H9 (cell line): ENCODE measurements around the gene ZFAND3. TPM values are rescaled to one million over a fixed set of nuclear protein-coding genes. Genes with fewer than 3 reads are reported as not detected.

Experiments
- DNase-seq: peaks from one replicate; pipeline ENCODE4 v3.0.0-alpha.2; 2017
- H2AFZ ChIP-seq: one replicate; pipeline ENCODE4 v1.6.1; 2013; ENCODE audit warnings: mild to moderate bottlenecking, low read length, control low read depth, moderate library complexity
- H2AK5ac ChIP-seq: 2 replicates; pipeline ENCODE4 v1.6.1; 2013; ENCODE audit warnings: low read length, control low read depth, mixed read lengths; ENCODE audit not compliant: insufficient read length
- H2BK120ac ChIP-seq: one replicate; pipeline ENCODE4 v1.6.1; 2013; ENCODE audit warnings: low read depth, mild to moderate bottlenecking, low read length, control low read depth, inconsistent platforms; ENCODE audit not compliant: poor library complexity, severe bottlenecking
- H2BK12ac ChIP-seq: 2 replicates; pipeline ENCODE4 v1.6.1; 2013; ENCODE audit warnings: low read length, control low read depth, mixed read lengths, low read depth; ENCODE audit not compliant: insufficient read length
- H2BK15ac ChIP-seq: 2 replicates; pipeline ENCODE4 v1.6.1; 2013; ENCODE audit warnings: low read depth, low read length, control low read depth
- H2BK20ac ChIP-seq: one replicate; pipeline ENCODE4 v1.6.1; 2013; ENCODE audit warnings: low read depth, mild to moderate bottlenecking, low read length, control low read depth, inconsistent platforms; ENCODE audit not compliant: poor library complexity, severe bottlenecking
- H2BK5ac ChIP-seq: 2 replicates; pipeline ENCODE4 v1.6.1; 2013; ENCODE audit warnings: low read length, control low read depth, mixed read lengths; ENCODE audit not compliant: insufficient read length
- H3K14ac ChIP-seq: 2 replicates; pipeline ENCODE4 v1.6.1; 2013; ENCODE audit warnings: low read length, control low read depth; ENCODE audit not compliant: insufficient read depth
- H3K18ac ChIP-seq: 2 replicates; pipeline ENCODE4 v1.6.1; 2013; ENCODE audit warnings: low read depth, mild to moderate bottlenecking, mixed read lengths, low read length, control low read depth; ENCODE audit not compliant: insufficient read length
- H3K23ac ChIP-seq: 2 replicates; pipeline ENCODE4 v1.6.1; 2013; ENCODE audit warnings: low read length, control low read depth, mixed read lengths, low read depth; ENCODE audit not compliant: insufficient read length
- H3K23me2 ChIP-seq: 2 replicates; pipeline ENCODE4 v1.6.1; 2013; ENCODE audit warnings: low read depth, mild to moderate bottlenecking, mixed read lengths, low read length, control low read depth; ENCODE audit not compliant: insufficient read length, poor library complexity, severe bottlenecking
- H3K27ac ChIP-seq: 2 replicates; pipeline ENCODE4 v1.5.1; 2013; ENCODE audit warnings: low read length, control low read depth, mixed read lengths, low read depth; ENCODE audit not compliant: insufficient read length
- H3K27me3 ChIP-seq: 2 replicates; pipeline ENCODE4 v1.6.1; 2013; ENCODE audit warnings: low read length, control low read depth, inconsistent platforms; ENCODE audit not compliant: insufficient read depth
- H3K4ac ChIP-seq: 2 replicates; pipeline ENCODE4 v1.6.1; 2013; ENCODE audit warnings: low read depth, mild to moderate bottlenecking, control low read depth, inconsistent platforms, low read length, moderate library complexity
- H3K4me1 ChIP-seq: 2 replicates; pipeline ENCODE4 v1.6.1; 2013; ENCODE audit warnings: low read length, control low read depth, inconsistent platforms; ENCODE audit not compliant: insufficient read depth
- H3K4me2 ChIP-seq: 2 replicates; pipeline ENCODE4 v1.6.1; 2013; ENCODE audit warnings: low read length, control low read depth, mixed read lengths; ENCODE audit not compliant: insufficient read length, insufficient read depth
- H3K56ac ChIP-seq: 2 replicates; pipeline ENCODE4 v1.6.1; 2013; ENCODE audit warnings: low read depth, mild to moderate bottlenecking, mixed read lengths, low read length, control low read depth; ENCODE audit not compliant: insufficient read length
- H3K79me1 ChIP-seq: 2 replicates; pipeline ENCODE4 v1.6.1; 2013; ENCODE audit warnings: low read depth, mild to moderate bottlenecking, moderate library complexity, low read length, control low read depth, inconsistent platforms; ENCODE audit not compliant: insufficient read depth, poor library complexity, severe bottlenecking
- H3K79me2 ChIP-seq: 2 replicates; pipeline ENCODE4 v1.6.1; 2013; ENCODE audit warnings: low read length, control low read depth, inconsistent platforms; ENCODE audit not compliant: insufficient read depth
- H3K9ac ChIP-seq: 2 replicates; pipeline ENCODE4 v1.6.1; 2013; ENCODE audit warnings: low read length, control low read depth, mixed read lengths; ENCODE audit not compliant: insufficient read length; ENCODE audit errors: extremely low read depth
- H3K9me3 ChIP-seq: one replicate; pipeline ENCODE4 v1.6.1; 2013; ENCODE audit warnings: low read depth, low read length, inconsistent platforms; ENCODE audit not compliant: control insufficient read depth
- H3T11ph ChIP-seq: one replicate; pipeline ENCODE4 v1.6.1; 2013; ENCODE audit warnings: mild to moderate bottlenecking, low read length, control low read depth, inconsistent platforms
- H4K20me1 ChIP-seq: one replicate; pipeline ENCODE4 v1.6.1; 2013; ENCODE audit not compliant: control insufficient read depth, insufficient read length, insufficient read depth
- H4K5ac ChIP-seq: 2 replicates; pipeline ENCODE4 v1.6.1; 2013; ENCODE audit warnings: low read depth, mild to moderate bottlenecking, mixed read lengths, low read length, control low read depth; ENCODE audit not compliant: insufficient read length
- H4K8ac ChIP-seq: replicated peaks from 2 replicates; pipeline ENCODE4 v1.6.1; 2013; ENCODE audit warnings: low read length, control low read depth, mixed read lengths, low read depth; ENCODE audit not compliant: insufficient read length
- H4K91ac ChIP-seq: 2 replicates; pipeline ENCODE4 v1.6.1; 2013; ENCODE audit warnings: low read depth, mild to moderate bottlenecking, moderate library complexity, mixed read lengths, low read length, control low read depth; ENCODE audit not compliant: insufficient read length
- H3K27ac Mint-ChIP-seq, 3 experiments: 2 replicates in 2 of 3; 3 replicates in 1 of 3; pipeline ENCODE4 v1.8.0; 2020 to 2021; ENCODE audit warnings: mixed read lengths in 3 of 3, mild to moderate bottlenecking in 1 of 3, moderate library complexity in 1 of 3
- H3K27me3 Mint-ChIP-seq: 2 replicates; pipeline ENCODE4 v1.8.0; 2021; ENCODE audit warnings: low read depth, mild to moderate bottlenecking, moderate library complexity, mixed read lengths
- H3K36me3 Mint-ChIP-seq, 3 experiments: 2 replicates in 2 of 3; 3 replicates in 1 of 3; pipeline ENCODE4 v1.8.0; 2020 to 2021; ENCODE audit warnings: low read depth in 3 of 3, mixed read lengths in 3 of 3; ENCODE audit not compliant: insufficient read depth in 1 of 3
- H3K4me1 Mint-ChIP-seq, 2 experiments: 2 replicates each; pipeline ENCODE4 v1.8.0; 2020; ENCODE audit warnings: mixed read lengths in 2 of 2
- H3K4me3 Mint-ChIP-seq, 2 experiments: 2 replicates in 1 of 2; 3 replicates in 1 of 2; pipeline ENCODE4 v1.8.0; 2020 to 2021; ENCODE audit warnings: mild to moderate bottlenecking in 2 of 2, mixed read lengths in 2 of 2, moderate library complexity in 1 of 2
- H3K9me3 Mint-ChIP-seq, 2 experiments: 2 replicates in 1 of 2; 3 replicates in 1 of 2; pipeline ENCODE4 v1.8.0; 2020; ENCODE audit warnings: mild to moderate bottlenecking in 2 of 2, mixed read lengths in 2 of 2, moderate library complexity in 1 of 2
- CTCF ChIP-seq: fragments of 200-600 bp; sonication (generic); conservative IDR thresholded peaks from 3 replicates; pipeline ENCODE4 v1.8.0; 2021; ENCODE audit warnings: antibody characterized with exemption, mild to moderate bottlenecking
- WGBS: extraction: QIAGEN DNeasy Blood & Tissue Kit; methylation state at CpG from one replicate; pipeline ENCODE4 v1.1.7; 2013; ENCODE audit warnings: missing lambda C conversion rate, low lambda C conversion rate, mixed read lengths; ENCODE audit not compliant: insufficient read length; ENCODE audit errors: extremely low coverage; 5-methylcytosine and 5-hydroxymethylcytosine counted together
- total RNA-seq: library from RNA; stranded (reverse); gene quantifications from 2 replicates; pipeline ENCODE4 v1.2.1, GENCODE V29; 2021

The ZFAND3 gene
- total RNA-seq, 1 experiment from 2014 or later, result 57.7 TPM

- Histone ChIP-seq H3K27me3 (no peaks in the 10 kb centered on the region), H3K4ac (no peak overlapping the region), H3K23ac (no peak overlapping the region), H3K9me3 (no peaks in the 10 kb centered on the region), H3K14ac (no peak overlapping the region), H3K4me1 (no peaks in the 10 kb centered on the region), H2AK5ac (no peak overlapping the region), H3K18ac (no peak overlapping the region), H3K56ac (no peak overlapping the region), H4K20me1 (no peaks in the 10 kb centered on the region), H3K79me1 (no peaks in the 10 kb centered on the region), H2AFZ (no peak overlapping the region), H2BK15ac (no peak overlapping the region), H3K79me2 (no peaks in the 10 kb centered on the region), H4K91ac (no peak overlapping the region), H2BK20ac (no peak overlapping the region), H2BK120ac (no peak overlapping the region), H3T11ph (no peak overlapping the region), H4K8ac (no peak overlapping the region), H3K9ac (no peak overlapping the region), H3K27ac (no peak overlapping the region), H2BK12ac (no peak overlapping the region), H4K5ac (no peak overlapping the region), H3K4me2 (no peak overlapping the region), H3K23me2 (no peaks in the 10 kb centered on the region), H2BK5ac (no peak overlapping the region)
- no peak for TF ChIP-seq CTCF
- H3K36me3 Mint-ChIP-seq, result no peaks in the 10 kb centered on the region; a peak in 1 of 7 replicates
- no peak overlapping the region; a peak in 1 of 7 replicates for H3K27ac Mint-ChIP-seq
- no peaks in the 10 kb centered on the region for H3K4me1 Mint-ChIP-seq
- DNase-seq, result no peak
- H3K4me3 Mint-ChIP-seq, result no peak overlapping the region
- H3K9me3 Mint-ChIP-seq, result no peaks in the 10 kb centered on the region
- no CpG with 5 or more reads among the region's 3 CpGs for WGBS
- H3K27me3 Mint-ChIP-seq, result no peaks in the 10 kb centered on the region
These were observed 285.5 kb downstream of the ZFAND3 start for GRCh38 chr6:38105066-38105465.
